C1 segment of cervical spinal cord (tissue), 14 donors: ENCODE results near the gene DLL1.
A peak's percentile ranks its signal among the peaks of the same experiment; 100 is the strongest.

ENCODE experiments used
- DNase-seq, 14 donors: peaks; one replicate each; lab custom pipeline; 2025; lab: John Stamatoyannopoulos, UW

DLL1 gene

GRCh38 chr6:170295510-170296422 lies 4.9 kb upstream of the DLL1 start:
- peak in 3 of 14 donors; percentile 20 to 56 (median 39) for DNase-seq

GRCh38 chr6:170294813-170295509 lies 4.1 kb upstream of the DLL1 start:
- DNase-seq, result no peak

GRCh38 chr6:170294298-170294730 lies 3.4 kb upstream of the DLL1 start:
- no peak for DNase-seq

GRCh38 chr6:170293341-170294231 lies 2.7 kb upstream of the DLL1 start:
- DNase-seq, result no peak

- DNase-seq, result peak in 4 of 14 donors; percentile 5 to 52 (median 41)
Observed at GRCh38 chr6:170292407-170293158, 1.7 kb upstream of the DLL1 start.

GRCh38 chr6:170292111-170292406 lies 1.2 kb upstream of the DLL1 start:
- DNase-seq, result no peak

GRCh38 chr6:170291271-170292110 lies 613 bp upstream of the DLL1 start:
- peak in 11 of 14 donors; percentile 37 to 81 (median 71) for DNase-seq

- DNase-seq, result peak in 1 of 14 donors; percentile 43
Observed at GRCh38 chr6:170289951-170290295, 955 bp downstream of the DLL1 start.

GRCh38 chr6:170289180-170289931 lies 1.5 kb downstream of the DLL1 start:
- DNase-seq, result no peak

- no peak for DNase-seq
Observed at GRCh38 chr6:170288852-170289179, 2.1 kb downstream of the DLL1 start.

- no peak for DNase-seq
Observed at GRCh38 chr6:170288091-170288631, 2.7 kb downstream of the DLL1 start.

GRCh38 chr6:170287371-170287876 lies 3.5 kb downstream of the DLL1 start:
- DNase-seq, result peak in 1 of 14 donors; percentile 17

- DNase-seq, result no peak
Observed at GRCh38 chr6:170286934-170287265, 4.0 kb downstream of the DLL1 start.

- DNase-seq, result peak in 7 of 14 donors; percentile 47 to 80 (median 64)
Observed at GRCh38 chr6:170286246-170286933, 4.5 kb downstream of the DLL1 start.

- no peak for DNase-seq
Observed at GRCh38 chr6:170285482-170285881, 5.4 kb downstream of the DLL1 start.

GRCh38 chr6:170284866-170285469 lies 5.9 kb downstream of the DLL1 start:
- DNase-seq, result no peak

GRCh38 chr6:170284126-170284773 lies 6.6 kb downstream of the DLL1 start:
- DNase-seq, result no peak
